A549 (cell line): ENCODE data around the gene GAMT.

Experiments
- CHD2 ChIP-seq: fragments of 150-350 bp; IDR thresholded peaks from 2 replicates; pipeline ENCODE4 v1.6.1; 2014; ENCODE audit warnings: low read length; ENCODE audit not compliant: partially characterized antibody
- CHD4 ChIP-seq: fragments of 200-600 bp; sonication (generic); IDR thresholded peaks from 2 replicates; pipeline ENCODE4 v1.6.1; 2016; ENCODE audit warnings: antibody characterized with exemption, mild to moderate bottlenecking, borderline replicate concordance
- CTCF ChIP-seq: fragments of >200 bp; sonication (Bioruptor Twin); formaldehyde crosslinking; IDR thresholded peaks from 3 replicates; pipeline ENCODE4 v1.5.1; 2016
- ELK1 ChIP-seq: fragments of 150-350 bp; IDR thresholded peaks from 2 replicates; pipeline ENCODE4 v1.6.1; 2014; ENCODE audit warnings: low read depth, mild to moderate bottlenecking, low read length
- EP300 ChIP-seq, 2 experiments: fragments of >200 bp; sonication (Bioruptor Twin); formaldehyde crosslinking; IDR thresholded peaks; 2 replicates in 1 of 2; 3 replicates in 1 of 2; pipeline ENCODE4 v1.6.1; 2016 to 2017
- KDM5A ChIP-seq: fragments of 200-600 bp; sonication (generic); IDR thresholded peaks from 2 replicates; pipeline ENCODE4 v1.6.1; 2016; ENCODE audit warnings: antibody characterized with exemption, mild to moderate bottlenecking
- MAFK ChIP-seq: fragments of 450-650 bp; IDR thresholded peaks from 2 replicates; pipeline ENCODE4 v1.6.1; 2014; ENCODE audit not compliant: partially characterized antibody
- POLR2A ChIP-seq: IDR thresholded peaks from 2 replicates; pipeline ENCODE4 v1.6.1; 2012; ENCODE audit warnings: mild to moderate bottlenecking, low read length
- POLR2AphosphoS2 ChIP-seq: conservative IDR thresholded peaks from 2 replicates; pipeline ENCODE4 v1.6.1; 2012; ENCODE audit warnings: low read length, improper control_type of control experiment, inconsistent platforms
- RAD21 ChIP-seq, 2 experiments: fragments of >200 bp in 1 of 2; sonication (Bioruptor Twin) in 1 of 2; formaldehyde crosslinking in 1 of 2; IDR thresholded peaks in 1 of 2; conservative IDR thresholded peaks in 1 of 2; 2 replicates in 1 of 2; 3 replicates in 1 of 2; pipeline ENCODE4 v1.6.1; 2012 to 2018; ENCODE audit warnings: inconsistent platforms in 1 of 2
- SMC3 ChIP-seq: fragments of >200 bp; sonication (Bioruptor Twin); formaldehyde crosslinking; IDR thresholded peaks from 3 replicates; pipeline ENCODE4 v1.6.1; 2018; ENCODE audit warnings: inconsistent platforms
- TF ChIP-seq, protein P1 (sequence below): IDR thresholded peaks from 2 replicates; pipeline ENCODE4 v1.6.1; 2012

DNA sequence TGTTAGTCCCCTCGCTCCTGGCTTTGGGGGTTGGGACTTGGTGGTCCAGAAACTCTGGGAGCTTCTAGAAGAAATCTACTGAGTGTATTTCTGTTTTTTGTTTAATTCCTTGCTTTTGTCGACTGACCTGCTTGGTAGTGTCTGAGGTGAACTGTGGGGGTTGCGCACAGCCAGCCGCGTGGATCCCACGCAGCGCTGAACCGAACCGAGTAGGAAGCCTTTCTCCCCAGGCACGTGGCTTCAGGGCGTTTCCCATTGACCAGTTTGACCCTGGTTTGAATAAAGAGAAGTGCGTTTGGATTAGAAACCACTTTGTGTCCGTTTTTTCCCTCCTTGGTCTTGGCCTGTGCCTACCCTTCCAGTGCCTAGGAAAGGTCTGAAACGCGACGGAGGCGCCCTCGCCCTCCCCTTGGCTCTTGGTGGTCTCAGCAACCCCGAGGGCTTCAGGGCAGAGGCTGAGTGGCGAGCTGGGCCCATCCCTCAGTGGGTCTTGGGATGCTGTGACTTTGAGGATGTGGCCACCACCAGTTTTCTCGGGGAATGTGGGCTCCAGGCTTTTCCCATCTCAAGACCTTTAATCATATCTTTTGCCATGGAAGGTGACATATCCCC lies 34.1 kb upstream of the GAMT start:
- TF ChIP-seq SMC3 (no peak), CTCF (no peak), CHD2 (no peak), POLR2AphosphoS2 (no peak), POLR2A (no peak), RAD21 (conservative IDR thresholded peaks at IDR 0.05 in 1 of 2, IDR thresholded peaks at IDR 0.05 in 1 of 2) (no peak), ELK1 (no peak), KDM5A (no peak), MAFK (no peak), CHD4 (no peak), EP300 (IDR thresholded peaks at IDR 0.05) (no peak)
- TF ChIP-seq, protein P1, sequence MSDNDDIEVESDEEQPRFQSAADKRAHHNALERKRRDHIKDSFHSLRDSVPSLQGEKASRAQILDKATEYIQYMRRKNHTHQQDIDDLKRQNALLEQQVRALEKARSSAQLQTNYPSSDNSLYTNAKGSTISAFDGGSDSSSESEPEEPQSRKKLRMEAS, result no peak
